Measurements from ENCODE around the gene DOCK7. TPM values are rescaled to one million over a fixed set of nuclear protein-coding genes. Genes with fewer than 3 reads are reported as not detected.

DOCK7 gene
- total RNA-seq, 1 experiment from 2014 or later = 43.6 TPM

GRCh38 chr1:62426794-62427193, 261.4 kb downstream of the DOCK7 start:
- no peak overlapping the region for H3K4me3 Mint-ChIP-seq (ENCODE audit: unreplicated experiment)
- H3K27ac Mint-ChIP-seq (ENCODE audit: unreplicated experiment) = no peak overlapping the region
- intact Hi-C loops (cut with micrococcal nuclease; ENCODE audit: unreplicated experiment) = no loop called here
- Histone ChIP-seq H3K27me3 (replicated peaks; ENCODE audit: control insufficient read depth, insufficient read depth, low read length) (no peaks in the 10 kb centered on the region), H3K4me1 (peaks cover 17% of the 10 kb centered on the region), H3K9me3 (no peaks in the 10 kb centered on the region), H3K36me3 (ENCODE audit: control insufficient read depth, insufficient read depth, low read length) (no peaks in the 10 kb centered on the region), H3K4me3 (ENCODE audit: low read depth, low read length) (no peak overlapping the region)
- peaks cover 12% of the 10 kb centered on the region for H3K4me1 Mint-ChIP-seq (ENCODE audit: low read depth, unreplicated experiment)
- POLR2A ChIA-PET = no interaction called here
- TF ChIP-seq CTCF (IDR thresholded peaks at IDR 0.05; ENCODE audit: insufficient read depth in 1 of 2, low read depth in 1 of 2, low read length in 1 of 2, severe bottlenecking in 1 of 2, unreplicated experiment in 1 of 2) = no peak
- DNase-seq = no peak
- peaks cover 9% of the 10 kb centered on the region for H3K36me3 Mint-ChIP-seq (ENCODE audit: insufficient read depth, unreplicated experiment)
- no peaks in the 10 kb centered on the region for H3K27me3 Mint-ChIP-seq (ENCODE audit: insufficient read depth, unreplicated experiment)
- BruUV-seq (replicated peaks) = no TSS peak
- CTCF ChIA-PET = no interaction called here
- H3K9me3 Mint-ChIP-seq (ENCODE audit: unreplicated experiment) = no peaks in the 10 kb centered on the region

- peaks cover 9% of the 10 kb centered on the region for H3K36me3 Mint-ChIP-seq (ENCODE audit: insufficient read depth, unreplicated experiment)
- Histone ChIP-seq H3K4me1 (peaks cover 17% of the 10 kb centered on the region), H3K27me3 (replicated peaks; ENCODE audit: control insufficient read depth, insufficient read depth, low read length) (no peaks in the 10 kb centered on the region), H3K4me3 (ENCODE audit: low read depth, low read length) (no peak overlapping the region), H3K9me3 (no peaks in the 10 kb centered on the region), H3K36me3 (ENCODE audit: control insufficient read depth, insufficient read depth, low read length) (no peaks in the 10 kb centered on the region)
- TF ChIP-seq CTCF (IDR thresholded peaks at IDR 0.05; ENCODE audit: insufficient read depth in 1 of 2, low read depth in 1 of 2, low read length in 1 of 2, severe bottlenecking in 1 of 2, unreplicated experiment in 1 of 2) = no peak
- H3K9me3 Mint-ChIP-seq (ENCODE audit: unreplicated experiment) = no peaks in the 10 kb centered on the region
- no peak overlapping the region for H3K4me3 Mint-ChIP-seq (ENCODE audit: unreplicated experiment)
- CTCF ChIA-PET = no interaction called here
- BruUV-seq (replicated peaks) = no TSS peak
- H3K27me3 Mint-ChIP-seq (ENCODE audit: insufficient read depth, unreplicated experiment) = no peaks in the 10 kb centered on the region
- POLR2A ChIA-PET = no interaction called here
- intact Hi-C loops (cut with micrococcal nuclease; ENCODE audit: unreplicated experiment) = no loop called here
- DNase-seq = no peak
- peaks cover 12% of the 10 kb centered on the region for H3K4me1 Mint-ChIP-seq (ENCODE audit: low read depth, unreplicated experiment)
- no peak overlapping the region for H3K27ac Mint-ChIP-seq (ENCODE audit: unreplicated experiment)
Observed at GRCh38 chr1:62426237-62426636, 261.9 kb downstream of the DOCK7 start.

- no TSS peak for BruUV-seq (replicated peaks)
- Histone ChIP-seq H3K4me3 (ENCODE audit: low read depth, low read length) (no peak overlapping the region), H3K4me1 (peaks cover 17% of the 10 kb centered on the region), H3K9me3 (no peaks in the 10 kb centered on the region), H3K27me3 (replicated peaks; ENCODE audit: control insufficient read depth, insufficient read depth, low read length) (no peaks in the 10 kb centered on the region), H3K36me3 (ENCODE audit: control insufficient read depth, insufficient read depth, low read length) (no peaks in the 10 kb centered on the region)
- no peak for TF ChIP-seq CTCF (IDR thresholded peaks at IDR 0.05; ENCODE audit: insufficient read depth in 1 of 2, low read depth in 1 of 2, low read length in 1 of 2, severe bottlenecking in 1 of 2, unreplicated experiment in 1 of 2)
- Mint-ChIP-seq H3K36me3 (ENCODE audit: insufficient read depth, unreplicated experiment) (peaks cover 9% of the 10 kb centered on the region), H3K27me3 (ENCODE audit: insufficient read depth, unreplicated experiment) (no peaks in the 10 kb centered on the region), H3K9me3 (ENCODE audit: unreplicated experiment) (no peaks in the 10 kb centered on the region), H3K4me1 (ENCODE audit: low read depth, unreplicated experiment) (peaks cover 12% of the 10 kb centered on the region), H3K4me3 (ENCODE audit: unreplicated experiment) (no peak overlapping the region), H3K27ac (ENCODE audit: unreplicated experiment) (peak overlapping the region; percentile 78)
- DNase-seq = no peak
- CTCF ChIA-PET = no interaction called here
- intact Hi-C loops (cut with micrococcal nuclease; ENCODE audit: unreplicated experiment) = no loop called here
- POLR2A ChIA-PET = no interaction called here
Observed at GRCh38 chr1:62425041-62425440, 263.1 kb downstream of the DOCK7 start.
